GM12874 (cell line): ENCODE results near the gene RYR3.

Experiments
- CTCF ChIP-seq: IDR thresholded peaks from 2 replicates; pipeline ENCODE4 v1.5.1; 2011; ENCODE audit warnings: low read depth, mild to moderate bottlenecking, control low read depth, low read length, moderate library complexity; ENCODE audit not compliant: insufficient read depth

The RYR3 gene

GRCh38 chr15:33782966-33783365 is 472.2 kb downstream of the RYR3 start:
- no peak for TF ChIP-seq CTCF

- no peak for TF ChIP-seq CTCF
Observed at GRCh38 chr15:33785366-33785765, 474.6 kb downstream of the RYR3 start.

GRCh38 chr15:33788906-33789540 is 478.3 kb downstream of the RYR3 start:
- no peak for TF ChIP-seq CTCF

- TF ChIP-seq CTCF = no peak
Observed at GRCh38 chr15:33794453-33794852, 483.7 kb downstream of the RYR3 start.

GRCh38 chr15:33795070-33795469 is 484.3 kb downstream of the RYR3 start:
- TF ChIP-seq CTCF = no peak

GRCh38 chr15:33797651-33798050 is 486.9 kb downstream of the RYR3 start:
- no peak for TF ChIP-seq CTCF

- no peak for TF ChIP-seq CTCF
Observed at GRCh38 chr15:33801954-33802353, 491.2 kb downstream of the RYR3 start.
